GM12878 (cell line): ENCODE results near the gene GFOD2. TPM values are rescaled to one million over a fixed set of nuclear protein-coding genes. Genes with fewer than 3 reads are reported as not detected.

Experiments
- ATAC-seq: fragments of 200-7000 bp; cut with Tn5 transposase; 3 replicates; pipeline ENCODE4 v1.9.1; 2020; ENCODE audit warnings: mild to moderate bottlenecking, moderate library complexity
- BruUV-seq: library from RNA; stranded (reverse); fragments of 400-500 nt; replicated peaks from 2 replicates; lab custom pipeline; 2021; lab: Mats Ljungman, UMichigan
- CTCF ChIA-PET: fragments of 300-600 bp; sonication (Branson Sonifier 250); formaldehyde crosslinking; extraction: SDS; loops from one replicate; lab custom pipeline; 2021; ENCODE audit warnings: inconsistent platforms; lab: Yijun Ruan, JAX
- POLR2A ChIA-PET: fragments of 350-600 bp; formaldehyde crosslinking; extraction: SDS; loops from one replicate; lab custom pipeline; 2021; ENCODE audit warnings: inconsistent platforms; lab: Charles Lee
- RAD21 ChIA-PET: fragments of 300-600 bp; sonication (Branson Sonifier 250); formaldehyde crosslinking; loops from one replicate; lab custom pipeline; 2023; ENCODE audit warnings: antibody characterized with exemption; ENCODE audit not compliant: unreplicated experiment; lab: Charles Lee
- SMC1A ChIA-PET: fragments of 300-600 bp; sonication (Branson Sonifier 250); formaldehyde crosslinking; loops from one replicate; lab custom pipeline; 2023; ENCODE audit not compliant: unreplicated experiment, uncharacterized antibody; lab: Charles Lee
- DNase-seq: peaks from one replicate; pipeline ENCODE4 v3.0.0-alpha.2; 2011; ENCODE audit warnings: low read depth, low spot score
- FAIRE-seq: peaks from 3 replicates; lab custom pipeline; 2011; peaks lifted over from hg19 to GRCh38; lab: Jason Lieb, UNC
- H2AFZ ChIP-seq: 2 replicates; pipeline ENCODE4 v1.6.0; 2011; ENCODE audit warnings: low read depth, low read length, control low read depth; ENCODE audit not compliant: control insufficient read depth
- H3K27ac ChIP-seq: 2 replicates; pipeline ENCODE4 v1.5.1; 2011; ENCODE audit warnings: control low read depth; ENCODE audit not compliant: control insufficient read depth, insufficient read depth
- H3K27me3 ChIP-seq, 2 experiments: replicated peaks in 1 of 2; 2 replicates each; pipeline versions ENCODE4 v1.6.0 to v1.6.1; 2011; ENCODE audit warnings: low read length in 1 of 2; ENCODE audit not compliant: control insufficient read depth in 2 of 2, insufficient read depth in 2 of 2
- H3K36me3 ChIP-seq, 2 experiments: 2 replicates each; pipeline ENCODE4 v1.5.1; 2011; ENCODE audit warnings: low read length in 1 of 2; ENCODE audit not compliant: control insufficient read depth in 2 of 2, insufficient read depth in 2 of 2
- H3K4me1 ChIP-seq: 2 replicates; pipeline ENCODE4 v1.6.1; 2011; ENCODE audit warnings: mild to moderate bottlenecking, low read length, moderate library complexity, mixed read lengths; ENCODE audit not compliant: control insufficient read depth, insufficient read depth
- H3K4me2 ChIP-seq: 2 replicates; pipeline ENCODE4 v1.6.0; 2011; ENCODE audit warnings: control low read depth; ENCODE audit not compliant: control insufficient read depth, insufficient read depth
- H3K4me3 ChIP-seq: fragments of 200-600 bp; sonication (generic); 2 replicates; pipeline ENCODE4 v1.5.1; 2016
- H3K79me2 ChIP-seq: 2 replicates; pipeline ENCODE4 v1.6.0; 2011; ENCODE audit warnings: low read length; ENCODE audit not compliant: control insufficient read depth, insufficient read depth
- H3K9ac ChIP-seq: 2 replicates; pipeline ENCODE4 v1.8.0; 2011; ENCODE audit warnings: low read length, control low read depth, mixed read lengths; ENCODE audit not compliant: control insufficient read depth, insufficient read depth
- H3K9me3 ChIP-seq: replicated peaks from 3 replicates; pipeline ENCODE4 v1.5.1; 2011; ENCODE audit warnings: mild to moderate bottlenecking, low read length; ENCODE audit not compliant: control insufficient read depth, insufficient read depth
- H4K20me1 ChIP-seq: 2 replicates; pipeline ENCODE4 v1.6.0; 2011; ENCODE audit not compliant: control insufficient read depth, insufficient read depth
- CBFB ChIP-seq: IDR thresholded peaks from 2 replicates; pipeline ENCODE4 v1.6.1; 2016; ENCODE audit warnings: antibody characterized with exemption, low read depth
- DPF2 ChIP-seq: fragments of 450-650 bp; IDR thresholded peaks from 2 replicates; pipeline ENCODE4 v1.6.1; 2017; ENCODE audit warnings: mild to moderate bottlenecking
- E2F8 ChIP-seq: fragments of 450-650 bp; IDR thresholded peaks from 2 replicates; pipeline ENCODE4 v1.6.1; 2018; ENCODE audit warnings: mild to moderate bottlenecking, low read depth, moderate library complexity; ENCODE audit not compliant: partially characterized antibody
- FOXK2 ChIP-seq: fragments of 450-650 bp; IDR thresholded peaks from 2 replicates; pipeline ENCODE4 v1.6.1; 2017; ENCODE audit warnings: mild to moderate bottlenecking, moderate library complexity
- GATAD2B ChIP-seq: fragments of 450-650 bp; conservative IDR thresholded peaks from 2 replicates; pipeline ENCODE4 v1.6.1; 2017; ENCODE audit warnings: low read depth, mild to moderate bottlenecking, moderate library complexity
- HDAC6 ChIP-seq: fragments of 200-600 bp; sonication (generic); IDR thresholded peaks from one replicate; pipeline ENCODE4 v1.8.0; 2017; ENCODE audit warnings: antibody characterized with exemption; ENCODE audit not compliant: unreplicated experiment
- IRF5 ChIP-seq: fragments of 450-650 bp; IDR thresholded peaks from 2 replicates; pipeline ENCODE4 v1.6.1; 2017; ENCODE audit warnings: borderline replicate concordance
- KAT2A ChIP-seq: conservative IDR thresholded peaks from 2 replicates; pipeline ENCODE4 v1.6.1; 2011; ENCODE audit warnings: low read depth, low read length; ENCODE audit not compliant: control insufficient read depth
- MEF2A ChIP-seq: IDR thresholded peaks from 2 replicates; pipeline ENCODE4 v1.6.1; 2011; ENCODE audit warnings: low read depth, mild to moderate bottlenecking, low read length, moderate library complexity; ENCODE audit not compliant: insufficient read depth
- NR2C2 ChIP-seq: IDR thresholded peaks from 2 replicates; pipeline ENCODE4 v1.6.1; 2011; ENCODE audit warnings: borderline replicate concordance, low read depth; ENCODE audit not compliant: control insufficient read depth, insufficient read length
- SKIL ChIP-seq: fragments of 450-650 bp; IDR thresholded peaks from 2 replicates; pipeline ENCODE4 v1.6.1; 2017; ENCODE audit warnings: mild to moderate bottlenecking, low read depth, inconsistent platforms; ENCODE audit not compliant: poor library complexity, severe bottlenecking
- WGBS: methylation state at CpG from one replicate; pipeline ENCODE4 v1.1.6; 2016; ENCODE audit warnings: low lambda C conversion rate; ENCODE audit not compliant: insufficient replicate concordance, insufficient coverage; ENCODE audit errors: missing lambda C conversion rate; 5-methylcytosine and 5-hydroxymethylcytosine counted together
- in situ Hi-C: fragments of 300-500 bp; cut with MboI; formaldehyde crosslinking; loops from 9 replicates; pipeline ENCODE4 v1.14.3; 2018; ENCODE audit warnings: mixed read lengths
- intact Hi-C: fragments of 100-400 bp; cut with micrococcal nuclease; formaldehyde crosslinking; loops from one replicate; pipeline ENCODE4 v1.14.2; 2022; ENCODE audit not compliant: unreplicated experiment
- polyA plus RNA-seq, 11 experiments: library from polyadenylated mRNA; depleted of rRNA in 4 of 11; unstranded in 6 of 11; stranded (reverse) in 5 of 11; fragments of >200 nt; fragmentation: Nextera tagmentation in 4 of 11; fragmentation: Illumina TruSeq in 1 of 11; extraction: Ambion mirVana in 4 of 11; extraction: Trizol in 1 of 11; gene quantifications; 1 replicate in 1 of 11; 2 replicates in 10 of 11; pipeline versions ENCODE4 v1.2.1 to v1.2.3, GENCODE V29; 2011 to 2016; ENCODE audit warnings: inconsistent platforms in 2 of 11, missing spikeins in 2 of 11, low read depth in 1 of 11
- total RNA-seq, 4 experiments: library from RNA; depleted of rRNA in 3 of 4; stranded (reverse); fragments of >200 nt in 3 of 4; fragmentation: Illumina TruSeq in 1 of 4; extraction: Trizol in 1 of 4; gene quantifications; 2 replicates each; pipeline versions ENCODE4 v1.2.1 to v1.2.3, GENCODE V29; 2013 to 2021

GFOD2 gene
- total and polyA plus RNA-seq, 10 of the 15 experiments (the other 5 are each of a cell fraction or from before 2014, with no cell fraction given) = 2.0 to 15.9 (median 12.0) TPM

GRCh38 chr16:67676516-67676915, 42.6 kb downstream of the GFOD2 start:
- POLR2A ChIA-PET = interaction anchor here (0.6 kb wide), 1 partner anchor 183 kb away, joined by 4 read pairs; no protein-coding TSS in a partner anchor
- ATAC-seq = no peak
- no peak for DNase-seq
- Histone ChIP-seq H3K27ac (no peak overlapping the region), H3K79me2 (no peaks in the 10 kb centered on the region), H3K9me3 (no peaks in the 10 kb centered on the region), H3K4me3 (no peak overlapping the region), H4K20me1 (no peaks in the 10 kb centered on the region), H2AFZ (no peak overlapping the region), H3K36me3 (0 out of 4 replicates have a peak, but pooled peaks cover 0 to 1% of the 10 kb centered on the region in 2 experiments), H3K27me3 (no peaks in the 10 kb centered on the region), H3K4me1 (peaks cover 5% of the 10 kb centered on the region), H3K9ac (no peak overlapping the region), H3K4me2 (no peak overlapping the region)
- CTCF ChIA-PET = interaction anchor here (0.9 to 1.1 kb wide), 3 partner anchors 8 to 140 kb away, joined by 3 to 6 read pairs (median 5); partner anchors contain the start of gene GFOD2
- WGBS = 56% methylated on average over 4 of the region's 4 CpGs
- no peak for TF ChIP-seq FOXK2
- TF ChIP-seq IRF5 = no peak
- no peak for TF ChIP-seq HDAC6
- no peak for TF ChIP-seq SKIL
- no peak for TF ChIP-seq CBFB
- TF ChIP-seq E2F8 = no peak
- no peak for TF ChIP-seq NR2C2
- no peak for TF ChIP-seq KAT2A
- no peak for TF ChIP-seq MEF2A
- TF ChIP-seq DPF2 = no peak
- TF ChIP-seq GATAD2B = no peak
- SMC1A ChIA-PET = interaction anchor here (0.9 kb wide), 1 partner anchor 9 kb away, joined by 4 read pairs; no protein-coding TSS in a partner anchor
- RAD21 ChIA-PET = no interaction called here
- in situ Hi-C loops (loop anchor here (5.0 kb wide), 1 partner anchor 251 kb away; no protein-coding TSS in a partner anchor), intact Hi-C loops (no loop called here)
- BruUV-seq = no TSS peak
- FAIRE-seq = no peak
